ENCODE data around the gene ADCYAP1R1. TPM values are rescaled to one million over a fixed set of nuclear protein-coding genes. Genes with fewer than 3 reads are reported as not detected.

ADCYAP1R1 gene
- total RNA-seq, 1 donor from 2014 or later: not detected

- DNase-seq (ENCODE audit: low read depth): no peak
Observed at GRCh38 chr7:31104361-31105255, 52.5 kb downstream of the ADCYAP1R1 start.

- no peak for DNase-seq (ENCODE audit: low read depth)
Observed at GRCh38 chr7:31105256-31105950, 53.3 kb downstream of the ADCYAP1R1 start.

GRCh38 chr7:31106303-31107105, 54.4 kb downstream of the ADCYAP1R1 start:
- DNase-seq (ENCODE audit: low read depth): no peak

GRCh38 chr7:31107106-31108090, 55.3 kb downstream of the ADCYAP1R1 start:
- DNase-seq (ENCODE audit: low read depth): no peak

- no peak for DNase-seq (ENCODE audit: low read depth)
Observed at GRCh38 chr7:31108097-31108657, 56.1 kb downstream of the ADCYAP1R1 start.

GRCh38 chr7:31109751-31110150, 57.6 kb downstream of the ADCYAP1R1 start:
- DNase-seq (ENCODE audit: low read depth): no peak

- no peak for DNase-seq (ENCODE audit: low read depth)
Observed at GRCh38 chr7:31110331-31111108, 58.4 kb downstream of the ADCYAP1R1 start.

- no peak for DNase-seq (ENCODE audit: low read depth)
Observed at GRCh38 chr7:31111109-31111451, 59.0 kb downstream of the ADCYAP1R1 start.

- DNase-seq (ENCODE audit: low read depth): no peak
Observed at GRCh38 chr7:31113660-31114059, 61.6 kb downstream of the ADCYAP1R1 start.

GRCh38 chr7:31114593-31115343, 62.7 kb downstream of the ADCYAP1R1 start:
- DNase-seq (ENCODE audit: low read depth): peak; percentile 68

- DNase-seq (ENCODE audit: low read depth): no peak
Observed at GRCh38 chr7:31116615-31117014, 64.5 kb downstream of the ADCYAP1R1 start.

- no peak for DNase-seq (ENCODE audit: low read depth)
Observed at GRCh38 chr7:31119249-31119648, 67.1 kb downstream of the ADCYAP1R1 start.

GRCh38 chr7:31120800-31121513, 68.8 kb downstream of the ADCYAP1R1 start:
- DNase-seq (ENCODE audit: low read depth): no peak

GRCh38 chr7:31121601-31122000, 69.5 kb downstream of the ADCYAP1R1 start:
- no peak for DNase-seq (ENCODE audit: low read depth)

GRCh38 chr7:31122649-31123058, 70.5 kb downstream of the ADCYAP1R1 start:
- peak; percentile 80 for DNase-seq (ENCODE audit: low read depth)

- DNase-seq (ENCODE audit: low read depth): no peak
Observed at GRCh38 chr7:31123321-31123720, 71.2 kb downstream of the ADCYAP1R1 start.

- no peak for DNase-seq (ENCODE audit: low read depth)
Observed at GRCh38 chr7:31123726-31124125, 71.6 kb downstream of the ADCYAP1R1 start.

- DNase-seq (ENCODE audit: low read depth): no peak
Observed at GRCh38 chr7:31125171-31125570, 73.1 kb downstream of the ADCYAP1R1 start.
